Endothelial cell of umbilical vein (primary cell): ENCODE measurements around the gene SYNE3. TPM values are rescaled to one million over a fixed set of nuclear protein-coding genes. Genes with fewer than 3 reads are reported as not detected.

Experiments used
- BruUV-seq: library from RNA; stranded (reverse); fragments of 400-500 nt; replicated peaks from 2 replicates; lab custom pipeline; 2021; lab: Mats Ljungman, UMichigan
- CTCF ChIA-PET: fragments of 300-600, 350-600 bp; sonication (Branson Sonifier 250); formaldehyde crosslinking; loops from one replicate; lab custom pipeline; 2021; ENCODE audit warnings: antibody characterized with exemption, inconsistent platforms; lab: Charles Lee
- POLR2A ChIA-PET: fragments of 300-600, 350-600 bp; sonication (Branson Sonifier 250); formaldehyde crosslinking; loops from one replicate; lab custom pipeline; 2021; ENCODE audit warnings: antibody characterized with exemption, inconsistent platforms; lab: Charles Lee
- DNase-seq: peaks from one replicate; pipeline ENCODE4 v3.0.0-alpha.2; 2011; ENCODE audit warnings: low read depth, low spot score
- FAIRE-seq: peaks from 2 replicates; lab custom pipeline; 2011; peaks lifted over from hg19 to GRCh38; lab: Jason Lieb, UNC
- H2AFZ ChIP-seq: 2 replicates; pipeline ENCODE4 v1.6.0; 2012; ENCODE audit warnings: low read depth, low read length, control low read depth, inconsistent platforms
- H3K27ac ChIP-seq: 2 replicates; pipeline ENCODE4 v1.5.1; 2011; ENCODE audit warnings: low read depth, mild to moderate bottlenecking, control low read depth, low read length, moderate library complexity; ENCODE audit not compliant: insufficient read depth
- H3K27me3 ChIP-seq, 2 experiments: 2 replicates each; pipeline versions ENCODE4 v1.6.0 to v1.6.1; 2011; ENCODE audit warnings: low read length in 2 of 2, mixed read lengths in 1 of 2; ENCODE audit not compliant: control insufficient read depth in 2 of 2, insufficient read depth in 2 of 2
- H3K36me3 ChIP-seq, 2 experiments: 2 replicates in 1 of 2; 3 replicates in 1 of 2; pipeline ENCODE4 v1.5.1; 2011; ENCODE audit warnings: low read length in 2 of 2, mild to moderate bottlenecking in 1 of 2, moderate library complexity in 1 of 2; ENCODE audit not compliant: control insufficient read depth in 2 of 2, insufficient read depth in 2 of 2; ENCODE audit errors: extremely low read depth in 1 of 2
- H3K4me1 ChIP-seq: 3 replicates; pipeline ENCODE4 v1.5.1; 2011; ENCODE audit warnings: mild to moderate bottlenecking, low read length; ENCODE audit not compliant: control insufficient read depth, insufficient read depth; ENCODE audit errors: extremely low read depth
- H3K4me2 ChIP-seq: 2 replicates; pipeline ENCODE4 v1.6.1; 2011; ENCODE audit warnings: low read length, control low read depth, mixed read lengths; ENCODE audit not compliant: insufficient read depth
- H3K4me3 ChIP-seq, 3 experiments: fragments of 200-600 bp in 1 of 3; sonication (generic), shearing (Covaris generic) in 1 of 3; replicated peaks in 1 of 3; 2 replicates each; pipeline ENCODE4 v1.5.1; 2011 to 2016; ENCODE audit warnings: control low read depth in 3 of 3, low read length in 3 of 3, mild to moderate bottlenecking in 2 of 3, inconsistent platforms in 1 of 3, low read depth in 1 of 3, moderate library complexity in 1 of 3; ENCODE audit not compliant: insufficient read depth in 1 of 3
- H3K79me2 ChIP-seq: 2 replicates; pipeline ENCODE4 v1.6.0; 2012; ENCODE audit warnings: low read length, inconsistent platforms; ENCODE audit not compliant: control insufficient read depth, insufficient read depth
- H3K9ac ChIP-seq: replicated peaks from 2 replicates; pipeline ENCODE3; 2011; ENCODE audit warnings: low read length, control low read depth; ENCODE audit not compliant: insufficient read depth; ENCODE audit errors: extremely low read depth
- H3K9me1 ChIP-seq: replicated peaks from 3 replicates; pipeline ENCODE4 v1.6.0; 2011; ENCODE audit warnings: mild to moderate bottlenecking, low read length; ENCODE audit not compliant: control insufficient read depth, insufficient read depth; ENCODE audit errors: extremely low read depth
- H3K9me3 ChIP-seq: replicated peaks from 2 replicates; pipeline ENCODE4 v1.5.1; 2012; ENCODE audit warnings: low read length, inconsistent platforms; ENCODE audit not compliant: control insufficient read depth, insufficient read depth
- H4K20me1 ChIP-seq: replicated peaks from 2 replicates; pipeline ENCODE3; 2011; ENCODE audit warnings: mild to moderate bottlenecking, low read length; ENCODE audit not compliant: control insufficient read depth, insufficient read depth; ENCODE audit errors: extremely low read depth
- CTCF ChIP-seq, 2 donors: IDR thresholded peaks; 1 replicate in 1 of 2; 2 replicates in 1 of 2; pipeline ENCODE4 v1.5.1; 2011; ENCODE audit warnings: low read length in 2 of 2, mild to moderate bottlenecking in 2 of 2, moderate library complexity in 2 of 2, control low read depth in 1 of 2, inconsistent platforms in 1 of 2, low read depth in 1 of 2; ENCODE audit not compliant: insufficient read depth in 1 of 2; ENCODE audit errors: extremely low read depth in 1 of 2
- EZH2 ChIP-seq: IDR thresholded peaks from 2 replicates; pipeline ENCODE4 v1.6.1; 2012; ENCODE audit warnings: borderline replicate concordance, low read depth, mild to moderate bottlenecking, moderate library complexity, low read length, inconsistent platforms; ENCODE audit not compliant: severe bottlenecking
- FOS ChIP-seq: IDR thresholded peaks from 2 replicates; pipeline ENCODE4 v1.6.1; 2011; ENCODE audit warnings: mild to moderate bottlenecking, low read length, moderate library complexity, borderline replicate concordance; ENCODE audit not compliant: insufficient read depth
- GATA2 ChIP-seq: IDR thresholded peaks from 2 replicates; pipeline ENCODE4 v1.7.0; 2011; ENCODE audit warnings: low read depth, mild to moderate bottlenecking, moderate library complexity, mixed read lengths, low read length; ENCODE audit not compliant: insufficient read length, insufficient read depth
- JUN ChIP-seq: IDR thresholded peaks from 2 replicates; pipeline ENCODE4 v1.6.1; 2011; ENCODE audit warnings: borderline replicate concordance, low read depth; ENCODE audit not compliant: insufficient read length, insufficient read depth
- MAX ChIP-seq: IDR thresholded peaks from 2 replicates; pipeline ENCODE4 v1.6.1; 2011; ENCODE audit not compliant: insufficient read depth, insufficient read length
- MYC ChIP-seq: IDR thresholded peaks from one replicate; pipeline ENCODE4 v1.6.1; 2011; ENCODE audit warnings: mild to moderate bottlenecking, low read depth, low read length
- POLR2A ChIP-seq: IDR thresholded peaks from 2 replicates; pipeline ENCODE4 v1.6.1; 2012; ENCODE audit warnings: low read depth, mild to moderate bottlenecking, control low read depth, low read length
- POLR2AphosphoS5 ChIP-seq: IDR thresholded peaks from 2 replicates; pipeline ENCODE4 v1.6.1; 2012; ENCODE audit warnings: low read depth, mild to moderate bottlenecking, control low read depth, low read length, moderate library complexity; ENCODE audit not compliant: insufficient read depth
- dilution Hi-C: fragments of 300-500 bp; cut with MboI; formaldehyde crosslinking; loops from one replicate; pipeline ENCODE4 v1.15.0; 2019; ENCODE audit warnings: low sequenced_read_pairs; ENCODE audit not compliant: extremely low pct_ligation_motif_present
- intact Hi-C: fragments of 100-400 bp; cut with micrococcal nuclease; formaldehyde crosslinking; loops from one replicate; pipeline ENCODE4 v1.10.0; 2022
- polyA plus RNA-seq, 4 experiments: library from polyadenylated mRNA; depleted of rRNA in 3 of 4; stranded (reverse) in 3 of 4; unstranded in 1 of 4; fragments of >200 nt; gene quantifications; 2 replicates each; pipeline versions ENCODE4 v1.2.1 to v1.2.3, GENCODE V29; 2011 to 2012; ENCODE audit warnings: missing spikeins in 1 of 4
- total RNA-seq: library from RNA; stranded (reverse); gene quantifications from 2 replicates; pipeline ENCODE4 v1.2.3, GENCODE V29; 2021

Gene SYNE3
- total and polyA plus RNA-seq, 2 donors (not counting 3 experiments of a cell fraction or from before 2014, with no cell fraction given): 3.0 to 18.8 TPM

- Histone ChIP-seq H3K9me1 (no peaks in the 10 kb centered on the region), H3K27me3 (no peaks in the 10 kb centered on the region), H3K27ac (no peak overlapping the region), H3K79me2 (no peaks in the 10 kb centered on the region), H3K9me3 (no peaks in the 10 kb centered on the region), H3K36me3 (no peaks in the 10 kb centered on the region), H3K9ac (no peak overlapping the region), H3K4me2 (no peak overlapping the region), H4K20me1 (no peaks in the 10 kb centered on the region), H3K4me3 (no peak overlapping the region), H3K4me1 (peaks cover 26% of the 10 kb centered on the region), H2AFZ (no peak overlapping the region)
- FAIRE-seq: no peak
- ChIA-PET CTCF (interaction anchor here (1.5 to 2.7 kb wide), 3 partner anchors 10 to 33 kb away, joined by 4 to 13 read pairs (median 6); no protein-coding TSS in a partner anchor), POLR2A (no interaction called here)
- no peak for DNase-seq
- dilution Hi-C loops: no loop called here
- intact Hi-C loops: loop anchor here (2.0 kb wide), 1 partner anchor 25 kb away; no protein-coding TSS in a partner anchor
- no TSS peak for BruUV-seq
- TF ChIP-seq POLR2AphosphoS5: no peak
- no peak for TF ChIP-seq FOS
- no peak for TF ChIP-seq GATA2
- no peak for TF ChIP-seq JUN
- TF ChIP-seq EZH2: no peak
- no peak for TF ChIP-seq MAX
- no peak for TF ChIP-seq MYC
- no peak for TF ChIP-seq POLR2A
- TF ChIP-seq CTCF (IDR thresholded peaks at IDR 0.05; ENCODE audit: extremely low read depth in 1 of 2, insufficient read depth in 1 of 2, low read depth in 1 of 2, low read length in 2 of 2): no peak
Measured at GRCh38 chr14:95493976-95494375, 22.5 kb downstream of the SYNE3 start.
